HUES6 (cell line): ENCODE results near the gene MTAP.
"Not testable (repeated sequence)": the region's sequence is repeated elsewhere in the genome, so short reads cannot be mapped to it uniquely, and the experiment has no call there.

Source experiments
- H3K27ac ChIP-seq: 2 replicates; pipeline ENCODE4 v1.7.0; 2013; ENCODE audit warnings: low read depth, mild to moderate bottlenecking, low read length, inconsistent platforms
- H3K27me3 ChIP-seq: 2 replicates; pipeline ENCODE4 v1.6.1; 2013; ENCODE audit warnings: low read length; ENCODE audit not compliant: control insufficient read depth, insufficient read depth
- H3K36me3 ChIP-seq: 2 replicates; pipeline ENCODE4 v1.6.1; 2013; ENCODE audit warnings: low read length; ENCODE audit not compliant: control insufficient read depth, insufficient read depth
- H3K4me1 ChIP-seq: 2 replicates; pipeline ENCODE4 v1.6.1; 2013; ENCODE audit warnings: low read length; ENCODE audit not compliant: control insufficient read depth, insufficient read depth
- H3K4me3 ChIP-seq: 2 replicates; pipeline ENCODE4 v1.5.1; 2013; ENCODE audit warnings: low read depth, low read length
- H3K9ac ChIP-seq: one replicate; pipeline ENCODE4 v1.6.1; 2013; ENCODE audit warnings: mild to moderate bottlenecking, low read length
- H3K9me3 ChIP-seq: 2 replicates; pipeline ENCODE4 v1.6.1; 2013; ENCODE audit warnings: low read depth, low read length; ENCODE audit not compliant: control insufficient read depth, insufficient read depth

MTAP gene

GRCh38 chr9:21958833-21959232 lies 156.4 kb downstream of the MTAP start:
- Histone ChIP-seq H3K9me3 (no peaks in the 10 kb centered on the region), H3K4me3 (no peak overlapping the region), H3K27ac (no peak overlapping the region), H3K36me3 (no peaks in the 10 kb centered on the region), H3K9ac (no peak overlapping the region), H3K4me1 (no peaks in the 10 kb centered on the region), H3K27me3 (peaks cover 25% of the 10 kb centered on the region)

GRCh38 chr9:21959268-21959667 lies 156.8 kb downstream of the MTAP start:
- not testable (repeated sequence) for H3K4me3 ChIP-seq, H3K36me3 ChIP-seq, H3K27ac ChIP-seq, H3K4me1 ChIP-seq, H3K9ac ChIP-seq, H3K9me3 ChIP-seq
- H3K27me3 ChIP-seq: peaks cover 30% of the 10 kb centered on the region

- H3K27me3 ChIP-seq: peaks cover 53% of the 10 kb centered on the region
- H3K4me1 ChIP-seq: peaks cover 14% of the 10 kb centered on the region
- H3K27ac ChIP-seq: no peak overlapping the region
- no peak overlapping the region for H3K4me3 ChIP-seq
- no peaks in the 10 kb centered on the region for H3K36me3 ChIP-seq
- H3K9ac ChIP-seq: no peak overlapping the region
- no peaks in the 10 kb centered on the region for H3K9me3 ChIP-seq
Measured at GRCh38 chr9:21961569-21961968, 159.1 kb downstream of the MTAP start.

GRCh38 chr9:21964925-21965385 lies 162.5 kb downstream of the MTAP start:
- Histone ChIP-seq H3K9me3 (no peaks in the 10 kb centered on the region), H3K27ac (no peak overlapping the region), H3K4me1 (peaks cover 34% of the 10 kb centered on the region), H3K27me3 (peaks cover 87% of the 10 kb centered on the region), H3K4me3 (peak overlapping the region; percentile 68), H3K36me3 (no peaks in the 10 kb centered on the region), H3K9ac (no peak overlapping the region)

GRCh38 chr9:21965401-21965951 lies 163.0 kb downstream of the MTAP start:
- no peak overlapping the region for H3K9ac ChIP-seq
- H3K9me3 ChIP-seq: no peaks in the 10 kb centered on the region
- no peak overlapping the region for H3K27ac ChIP-seq
- peaks cover 39% of the 10 kb centered on the region for H3K4me1 ChIP-seq
- no peaks in the 10 kb centered on the region for H3K36me3 ChIP-seq
- H3K4me3 ChIP-seq: peak overlapping the region; percentile 68
- peaks cover 92% of the 10 kb centered on the region for H3K27me3 ChIP-seq

- H3K9me3 ChIP-seq: no peaks in the 10 kb centered on the region
- peaks cover 97% of the 10 kb centered on the region for H3K27me3 ChIP-seq
- no peaks in the 10 kb centered on the region for H3K36me3 ChIP-seq
- no peak overlapping the region for H3K27ac ChIP-seq
- H3K4me1 ChIP-seq: peaks cover 42% of the 10 kb centered on the region
- no peak overlapping the region for H3K9ac ChIP-seq
- peak overlapping the region; percentile 68 for H3K4me3 ChIP-seq
Measured at GRCh38 chr9:21966140-21966851, 163.9 kb downstream of the MTAP start.

- Histone ChIP-seq H3K9ac (no peak overlapping the region), H3K27ac (no peak overlapping the region), H3K27me3 (peaks cover 98% of the 10 kb centered on the region), H3K36me3 (no peaks in the 10 kb centered on the region), H3K4me1 (peaks cover 43% of the 10 kb centered on the region), H3K9me3 (no peaks in the 10 kb centered on the region), H3K4me3 (peak overlapping the region; percentile 16; the same call in 1 of the 2 replicates)
Measured at GRCh38 chr9:21967169-21967568, 164.7 kb downstream of the MTAP start.

- Histone ChIP-seq H3K36me3 (no peaks in the 10 kb centered on the region), H3K27ac (no peak overlapping the region), H3K4me1 (peaks cover 43% of the 10 kb centered on the region), H3K9ac (no peak overlapping the region), H3K9me3 (no peaks in the 10 kb centered on the region), H3K27me3 (peaks cover 100% of the 10 kb centered on the region), H3K4me3 (peak overlapping the region; percentile 34; the same call in 1 of the 2 replicates)
Measured at GRCh38 chr9:21967702-21968101, 165.3 kb downstream of the MTAP start.

- Histone ChIP-seq H3K27me3 (peaks cover 100% of the 10 kb centered on the region), H3K36me3 (no peaks in the 10 kb centered on the region), H3K9ac (no peak overlapping the region), H3K4me3 (peak overlapping the region; percentile 34), H3K9me3 (no peaks in the 10 kb centered on the region), H3K27ac (no peak overlapping the region), H3K4me1 (peaks cover 43% of the 10 kb centered on the region)
Measured at GRCh38 chr9:21968331-21969010, 166.0 kb downstream of the MTAP start.

GRCh38 chr9:21969011-21969940 lies 166.8 kb downstream of the MTAP start:
- Histone ChIP-seq H3K4me3 (peak overlapping the region; percentile 34), H3K36me3 (no peaks in the 10 kb centered on the region), H3K9ac (no peak overlapping the region), H3K27ac (no peak overlapping the region), H3K4me1 (peaks cover 43% of the 10 kb centered on the region), H3K27me3 (peaks cover 100% of the 10 kb centered on the region), H3K9me3 (no peaks in the 10 kb centered on the region)
